Erythroblast (primary cell): ENCODE data around the gene EPB41L2.

ENCODE experiments used
- GATA1 ChIP-seq: IDR thresholded peaks from 2 replicates; pipeline ENCODE4 v1.6.1; 2011; ENCODE audit warnings: low read depth, mild to moderate bottlenecking, control low read depth, low read length, moderate library complexity
- POLR2A ChIP-seq: IDR thresholded peaks from 2 replicates; pipeline ENCODE4 v1.6.1; 2011; ENCODE audit warnings: mild to moderate bottlenecking, low read length

DNA sequence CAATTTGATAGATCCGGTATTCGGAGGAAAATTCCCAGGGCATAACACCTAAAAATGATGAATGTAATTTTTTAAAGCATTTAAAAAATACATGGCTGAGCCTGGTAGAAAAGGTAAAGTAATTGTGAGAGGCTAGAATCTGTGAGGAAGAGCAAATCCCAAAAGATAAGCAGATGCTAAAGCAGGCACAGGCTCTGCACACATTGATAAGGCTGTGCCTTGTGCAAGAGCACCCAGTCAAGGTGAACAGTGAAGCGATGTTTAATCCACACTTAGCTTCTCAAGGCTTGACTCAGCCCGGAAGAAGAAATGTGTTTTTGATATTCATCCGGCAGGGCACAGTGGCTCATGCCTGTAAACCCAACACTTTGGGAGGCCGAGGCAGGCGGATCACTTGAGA is 5.1 kb upstream of the EPB41L2 start:
- TF ChIP-seq POLR2A (no peak), GATA1 (no peak)
